Activated CD4-positive, CD25-positive, alpha-beta regulatory T cell (primary cell): ENCODE data around the gene LRBA.
"Not testable (repeated sequence)": the region's sequence is repeated elsewhere in the genome, so short reads cannot be mapped to it uniquely, and the experiment has no call there.

Source experiments
- DNase-seq, 4 experiments: peaks; one replicate each; lab custom pipeline; 2025; lab: John Stamatoyannopoulos, UW

Gene LRBA

DNA sequence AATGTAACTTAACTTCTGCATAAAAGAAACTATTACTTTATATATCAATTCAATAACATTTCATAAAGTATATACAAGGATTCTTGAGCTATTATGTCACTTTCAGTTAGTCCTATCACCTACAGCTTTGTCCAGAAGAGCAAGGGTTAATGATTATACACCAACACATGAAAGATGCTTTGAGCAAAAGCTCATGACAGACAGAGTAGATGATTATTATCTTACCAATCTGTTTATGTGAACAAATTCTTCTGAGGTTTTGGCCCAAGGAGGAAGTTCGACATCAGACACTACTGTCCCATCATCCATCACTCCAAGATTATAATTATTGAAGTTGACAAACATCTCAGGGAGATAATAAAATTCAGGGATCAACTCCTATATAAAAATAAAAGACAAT lies 599.9 kb downstream of the LRBA start:
- no peak for DNase-seq

DNA sequence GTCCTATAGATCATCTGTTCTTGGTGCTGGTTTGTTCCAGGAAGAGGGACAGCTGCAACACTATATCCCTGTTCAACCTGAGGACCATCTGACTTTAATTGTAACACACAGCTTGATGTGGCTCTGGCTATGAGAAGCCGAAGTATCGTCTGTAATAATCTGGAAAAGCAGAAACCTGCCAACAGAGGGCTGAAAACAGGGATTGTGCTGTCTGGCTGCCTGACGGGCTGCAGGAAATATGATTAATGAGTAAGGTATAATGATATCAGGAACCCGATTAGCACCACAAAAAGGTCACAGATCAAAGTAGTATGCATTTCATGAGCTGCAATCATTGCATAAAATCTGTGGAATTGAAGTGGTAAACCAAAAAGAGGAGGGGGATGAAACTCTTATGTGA lies 603.6 kb downstream of the LRBA start:
- no peak for DNase-seq

DNA sequence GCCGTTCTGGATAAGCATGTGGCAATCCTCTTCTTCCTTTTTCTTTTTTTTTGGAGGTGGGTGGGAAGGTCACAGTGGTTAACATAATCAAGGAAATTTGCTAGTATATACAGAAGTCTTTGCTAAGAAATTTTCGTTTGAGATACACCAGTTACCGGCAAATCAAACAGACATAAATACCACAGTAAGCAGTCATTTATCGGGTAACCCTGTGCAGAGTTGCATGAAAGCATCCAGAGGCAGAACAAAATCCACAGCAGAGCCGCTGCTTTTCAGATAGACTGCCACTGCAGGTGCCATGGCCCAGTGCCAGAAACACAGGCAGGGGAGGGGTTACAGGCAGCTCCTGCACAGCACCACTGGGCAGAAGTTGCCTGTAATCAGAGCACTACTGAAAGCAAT lies 612.2 kb downstream of the LRBA start:
- DNase-seq, result no peak

DNA sequence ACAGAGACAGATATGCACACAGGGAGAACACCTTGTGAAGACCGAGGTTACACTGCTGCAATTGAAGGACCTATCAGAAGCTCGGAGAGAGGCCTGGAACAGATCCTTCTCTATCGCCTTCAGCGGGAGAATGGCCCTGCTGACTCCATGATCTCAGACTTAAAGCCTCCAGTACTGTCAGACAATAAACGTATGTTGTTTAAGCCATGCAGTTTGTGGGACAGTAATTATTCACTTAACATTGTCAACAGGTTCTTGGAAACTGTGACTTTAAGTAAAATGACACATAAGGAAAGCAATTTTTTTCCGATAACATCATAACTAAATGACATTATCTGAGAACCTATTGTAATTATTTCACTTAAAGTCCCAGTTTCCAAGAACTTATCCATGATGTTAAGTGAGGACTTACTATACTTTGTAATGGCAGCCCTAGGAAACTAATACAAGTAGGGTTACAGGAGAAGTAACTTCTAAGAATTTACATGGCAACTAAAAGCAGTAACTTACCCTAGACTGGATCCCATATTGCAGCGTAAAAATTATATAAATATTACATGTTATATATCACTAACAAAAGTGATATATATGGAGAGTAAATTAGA lies 613.9 kb downstream of the LRBA start:
- no peak for DNase-seq

DNA sequence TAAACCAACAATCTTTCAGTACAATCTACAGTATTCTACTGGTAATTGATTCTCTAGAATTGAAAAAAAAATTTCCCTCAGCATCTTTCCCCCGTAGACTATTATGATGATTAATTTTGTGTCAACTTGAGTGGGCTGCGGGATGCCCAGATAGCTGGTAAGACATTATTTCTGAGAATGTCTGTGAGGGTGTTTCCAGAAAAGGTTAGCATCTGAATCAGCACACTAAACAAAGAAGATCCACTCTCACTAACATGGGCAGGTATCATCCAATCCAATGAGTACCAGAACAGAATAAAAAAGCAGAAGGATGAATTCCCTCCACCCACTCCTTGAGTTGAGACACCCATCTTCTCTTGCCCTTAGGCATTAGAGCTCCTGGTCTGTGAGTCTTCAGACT lies 619.2 kb downstream of the LRBA start:
- no peak for DNase-seq

DNA sequence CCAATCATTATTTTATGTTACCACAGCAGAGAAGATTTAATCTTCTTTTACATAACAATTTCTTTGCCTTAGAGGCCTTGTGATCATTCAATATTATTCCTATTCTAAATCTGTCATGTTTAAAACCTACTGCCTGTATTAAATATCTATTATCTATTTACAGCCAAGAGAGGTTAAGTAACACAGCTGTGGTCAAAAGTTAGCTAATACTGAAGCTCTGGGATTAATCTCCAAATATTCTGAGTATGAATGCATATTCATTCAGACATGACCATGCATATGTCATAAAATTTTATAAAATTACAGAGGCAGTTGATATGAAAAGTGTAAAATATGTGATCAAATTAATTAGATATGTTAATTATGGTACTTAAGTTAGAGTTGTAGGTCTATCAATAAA lies 621.0 kb downstream of the LRBA start:
- no peak for DNase-seq

DNA sequence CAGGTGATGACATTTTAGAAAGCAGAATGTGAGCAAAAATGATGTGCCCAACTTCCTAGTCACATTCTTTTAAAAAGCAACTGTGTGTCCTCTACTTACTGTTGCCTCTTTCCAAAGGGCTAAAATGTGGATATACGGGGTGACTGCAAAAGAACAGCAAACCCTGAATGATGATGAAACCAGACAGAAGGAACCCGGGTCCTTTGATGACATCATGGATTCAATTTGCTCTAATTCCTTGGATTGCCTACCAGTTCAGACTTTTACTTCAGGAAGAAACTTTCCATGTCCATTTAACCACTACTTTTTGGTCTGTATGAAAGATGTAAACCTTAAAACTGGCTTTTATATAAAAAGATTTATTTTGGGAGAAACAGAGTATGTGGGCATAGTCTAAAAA lies 624.0 kb downstream of the LRBA start:
- DNase-seq, result no peak

DNA sequence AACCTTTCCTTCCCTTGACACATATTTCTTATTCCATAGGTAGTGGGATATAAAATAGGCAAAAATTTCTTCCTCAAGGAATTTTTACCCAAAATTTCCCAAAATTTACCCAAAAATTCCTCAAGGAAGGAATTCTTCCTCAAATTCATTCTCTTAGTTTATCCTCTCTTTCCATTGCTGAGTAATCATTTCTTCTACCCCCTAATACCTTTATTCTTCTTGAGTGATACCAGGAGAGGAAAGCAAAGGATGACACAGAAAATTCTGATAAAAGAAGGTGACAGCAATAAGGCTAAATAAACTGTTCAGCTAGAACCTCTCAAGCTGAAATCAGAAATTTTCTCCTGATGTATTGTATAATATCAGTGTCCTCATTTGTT lies 624.6 kb downstream of the LRBA start:
- no peak for DNase-seq

DNA sequence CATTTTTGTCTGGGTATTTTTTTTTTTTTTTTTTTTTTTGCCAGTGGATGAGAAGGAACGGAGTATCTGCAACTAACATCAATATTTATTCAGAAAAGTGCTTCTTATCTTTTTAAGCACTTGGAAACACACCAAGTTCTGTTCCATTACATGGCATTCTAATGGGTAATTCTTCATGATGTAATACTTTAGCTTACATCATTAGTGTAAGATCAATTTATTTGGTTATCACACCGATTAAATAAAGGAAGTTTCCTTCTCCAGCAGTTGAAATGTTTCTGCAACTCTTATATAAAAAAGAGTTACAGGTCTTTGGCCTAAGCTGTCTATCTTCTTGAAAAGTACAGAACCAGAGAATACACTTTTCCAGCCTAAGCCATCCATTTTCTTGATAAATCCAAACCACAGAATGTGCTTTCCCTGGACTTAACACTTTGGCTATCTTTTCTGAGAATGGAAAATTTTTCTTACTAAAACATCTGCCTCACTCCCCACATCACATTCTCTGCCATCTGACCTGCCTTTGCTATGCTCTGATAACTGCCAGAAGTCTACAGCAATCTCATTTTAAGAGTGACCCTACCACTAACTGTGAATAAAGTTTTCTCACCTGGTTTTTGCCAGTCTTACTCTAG lies 625.1 kb downstream of the LRBA start:
- no peak for DNase-seq

DNA sequence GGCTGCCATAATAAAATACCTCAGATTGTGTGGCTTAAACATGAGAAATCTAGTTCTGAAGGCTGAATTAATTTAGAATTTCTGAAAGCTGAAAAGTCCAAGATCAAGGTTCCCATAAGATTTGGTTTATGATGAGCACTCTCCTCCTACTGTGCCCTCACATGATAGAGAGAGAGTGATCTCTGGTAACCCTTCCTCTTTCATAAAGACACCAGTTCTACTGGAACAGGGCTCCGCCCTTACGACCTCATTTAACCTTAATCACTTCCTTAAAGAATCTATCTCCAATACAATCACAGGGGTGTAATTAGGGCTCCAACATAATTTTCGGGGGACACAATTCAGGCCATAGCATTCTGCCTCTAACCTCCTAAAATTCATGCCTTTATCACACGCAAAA lies 627.1 kb downstream of the LRBA start:
- DNase-seq, result no peak

DNA sequence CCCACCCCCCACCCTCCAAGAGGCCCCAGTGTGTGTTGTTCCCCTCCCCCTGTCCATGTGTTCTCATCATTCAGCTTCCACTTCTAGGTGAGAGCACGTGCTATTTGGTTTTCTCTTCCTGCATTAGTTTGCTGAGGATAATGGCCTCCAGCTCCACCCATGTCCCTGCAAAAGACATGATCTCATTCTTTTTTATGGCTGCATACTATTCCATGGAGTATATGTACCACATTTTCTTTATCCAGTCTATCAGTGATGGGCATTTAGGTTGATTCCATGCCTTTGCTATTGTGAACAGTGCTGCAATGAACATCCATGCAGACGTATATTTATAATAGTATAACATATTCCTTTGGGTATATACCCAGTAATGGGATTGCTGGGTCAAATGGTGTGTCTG lies 628.7 kb downstream of the LRBA start:
- DNase-seq, result not testable (repeated sequence)

DNA sequence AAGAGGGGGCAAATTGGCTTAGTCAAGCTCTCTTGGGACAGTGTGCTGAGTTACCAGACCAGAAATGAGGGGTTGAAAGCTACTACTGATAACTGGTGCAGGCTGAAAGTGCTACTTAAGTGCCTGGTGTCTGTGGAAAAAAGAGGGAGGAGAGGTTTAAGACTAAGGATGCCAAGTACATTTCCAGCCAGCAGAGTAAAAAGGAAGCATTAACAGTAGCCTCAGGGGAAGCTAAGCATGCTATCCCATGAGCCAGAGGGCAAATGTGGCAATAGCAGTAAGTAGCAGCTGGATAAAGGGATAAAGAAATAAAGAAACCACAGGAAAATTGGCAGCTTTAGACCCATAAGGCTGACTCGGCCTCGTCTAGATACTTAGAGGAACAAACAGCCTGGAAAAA lies 629.5 kb downstream of the LRBA start:
- DNase-seq, result no peak

DNA sequence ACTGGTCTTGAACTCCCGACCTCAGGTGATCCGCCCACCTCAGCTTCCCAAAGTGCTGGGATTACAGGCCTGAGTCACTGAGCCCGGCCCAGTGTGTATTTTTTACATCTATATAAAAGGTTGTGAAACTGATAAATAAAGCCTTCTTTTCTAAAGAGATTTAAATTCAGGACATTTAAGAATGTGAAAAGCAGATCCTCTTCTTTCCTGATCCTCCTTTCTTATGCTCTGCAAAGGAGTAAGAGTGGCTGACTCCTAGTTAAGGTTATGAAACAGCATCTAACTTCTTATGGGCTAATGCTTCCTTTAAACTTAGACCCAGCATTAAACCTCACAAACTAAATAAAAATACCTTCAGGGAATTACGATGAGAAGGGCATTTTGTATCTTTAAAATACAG lies 630.8 kb downstream of the LRBA start:
- no peak for DNase-seq

DNA sequence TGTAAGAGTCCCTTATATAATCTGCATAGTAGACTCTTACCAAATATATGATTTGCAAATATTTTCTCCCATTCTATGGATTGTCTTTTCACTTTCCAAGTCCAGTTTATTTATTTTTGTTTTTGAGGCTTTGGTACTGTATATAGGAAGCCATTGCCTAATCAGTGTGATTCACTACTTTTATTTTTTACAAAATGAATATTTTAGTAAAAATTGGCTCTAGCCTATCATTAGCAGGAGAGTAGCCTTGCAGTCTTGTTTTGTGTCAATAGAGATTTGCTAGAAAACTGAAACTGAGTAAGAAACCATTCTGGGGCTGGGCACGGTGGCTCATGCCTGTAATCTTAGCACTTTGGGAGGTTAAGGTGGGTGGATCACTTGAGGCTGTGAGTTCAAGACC lies 633.1 kb downstream of the LRBA start:
- DNase-seq, result no peak

DNA sequence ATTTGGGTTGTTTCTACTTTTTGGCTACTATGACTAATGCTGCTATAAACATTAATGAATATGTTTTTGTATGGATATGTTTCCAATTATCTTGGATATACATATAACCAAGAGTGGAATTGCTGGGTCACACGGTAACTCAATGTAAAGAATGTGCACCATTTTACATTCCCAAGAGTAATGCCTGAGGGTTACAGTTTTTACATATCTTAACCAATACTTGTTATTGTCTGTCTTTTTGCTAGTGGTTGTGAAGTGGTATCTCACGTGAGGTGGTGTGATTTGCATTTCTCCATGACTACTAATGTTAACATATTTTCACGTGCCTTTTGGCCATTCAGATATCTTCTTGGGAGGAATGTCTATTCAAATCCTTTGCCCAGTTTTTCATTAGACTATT lies 633.5 kb downstream of the LRBA start:
- no peak for DNase-seq

DNA sequence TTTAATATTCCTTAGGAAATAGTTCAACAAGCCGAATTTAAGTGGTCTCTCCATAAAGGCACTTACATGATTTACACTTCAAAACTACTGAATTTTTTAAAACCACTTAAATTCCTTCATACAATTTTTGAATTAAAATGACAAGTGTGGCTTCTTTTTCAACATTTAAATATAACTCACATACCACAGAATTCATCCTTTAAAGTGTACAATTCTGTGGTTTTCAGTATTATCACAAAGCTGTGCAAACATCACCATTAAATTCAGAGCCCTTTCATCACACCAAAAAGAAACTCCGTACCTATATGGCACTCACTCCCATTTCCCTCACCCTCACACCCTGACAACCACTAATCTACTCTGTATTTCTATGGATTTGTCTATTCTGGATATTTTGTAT lies 634.0 kb downstream of the LRBA start:
- no peak for DNase-seq

DNA sequence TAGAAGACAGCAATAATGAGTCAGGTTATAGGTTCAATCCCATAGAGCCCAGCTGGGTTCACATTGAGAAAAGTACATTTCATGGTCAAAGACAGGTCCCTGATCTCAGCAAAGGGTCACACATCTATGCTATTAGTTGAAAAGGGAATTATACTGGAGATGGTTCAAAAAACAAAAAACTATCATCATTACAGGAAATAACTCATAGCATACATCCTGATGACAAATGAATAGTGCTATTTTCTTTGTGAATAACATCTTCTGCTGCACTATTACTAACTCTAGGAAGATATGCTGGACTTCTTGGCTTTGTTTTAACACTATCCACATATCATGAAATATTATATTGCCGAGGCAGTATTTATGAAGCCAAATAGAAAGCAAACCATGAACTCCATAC lies 635.6 kb downstream of the LRBA start:
- DNase-seq, result no peak

DNA sequence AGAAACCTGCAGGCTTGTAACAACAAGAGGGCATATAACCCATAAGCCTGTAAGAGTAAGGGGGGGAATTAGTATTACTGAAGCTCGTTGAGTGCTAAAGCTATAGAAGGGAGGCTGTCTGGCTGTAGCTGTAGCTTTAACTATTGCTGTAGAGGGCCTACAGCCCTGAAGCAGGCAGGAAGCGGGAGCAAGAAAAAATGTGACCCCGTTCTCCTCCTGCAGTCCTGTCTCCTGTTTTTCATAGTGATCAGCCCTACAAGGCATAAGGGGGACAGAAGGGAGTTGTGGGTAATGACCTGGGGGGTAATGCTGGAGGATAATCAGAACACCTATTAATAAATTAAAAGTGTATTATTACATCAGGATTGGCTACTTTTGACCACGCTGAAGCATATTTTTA lies 640.1 kb downstream of the LRBA start:
- DNase-seq, result no peak

DNA sequence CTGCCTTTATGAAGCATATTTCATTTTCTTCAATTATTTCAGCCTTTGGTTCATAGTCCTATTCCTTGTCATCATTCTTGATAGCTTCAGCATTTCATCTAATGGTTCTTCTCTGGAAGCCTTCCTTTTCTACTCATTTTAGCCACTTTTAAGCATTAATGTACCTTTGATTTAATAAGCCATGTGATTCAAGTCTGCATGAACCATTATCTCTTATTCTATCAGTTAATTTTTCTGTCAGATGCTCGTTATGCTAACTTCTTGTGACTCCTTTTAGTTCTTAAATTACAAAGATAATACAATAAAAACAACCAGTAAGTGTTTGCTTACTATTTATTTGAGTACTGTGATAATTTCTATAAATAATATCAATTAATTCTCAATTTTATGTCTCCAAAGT lies 643.2 kb downstream of the LRBA start:
- no peak for DNase-seq

DNA sequence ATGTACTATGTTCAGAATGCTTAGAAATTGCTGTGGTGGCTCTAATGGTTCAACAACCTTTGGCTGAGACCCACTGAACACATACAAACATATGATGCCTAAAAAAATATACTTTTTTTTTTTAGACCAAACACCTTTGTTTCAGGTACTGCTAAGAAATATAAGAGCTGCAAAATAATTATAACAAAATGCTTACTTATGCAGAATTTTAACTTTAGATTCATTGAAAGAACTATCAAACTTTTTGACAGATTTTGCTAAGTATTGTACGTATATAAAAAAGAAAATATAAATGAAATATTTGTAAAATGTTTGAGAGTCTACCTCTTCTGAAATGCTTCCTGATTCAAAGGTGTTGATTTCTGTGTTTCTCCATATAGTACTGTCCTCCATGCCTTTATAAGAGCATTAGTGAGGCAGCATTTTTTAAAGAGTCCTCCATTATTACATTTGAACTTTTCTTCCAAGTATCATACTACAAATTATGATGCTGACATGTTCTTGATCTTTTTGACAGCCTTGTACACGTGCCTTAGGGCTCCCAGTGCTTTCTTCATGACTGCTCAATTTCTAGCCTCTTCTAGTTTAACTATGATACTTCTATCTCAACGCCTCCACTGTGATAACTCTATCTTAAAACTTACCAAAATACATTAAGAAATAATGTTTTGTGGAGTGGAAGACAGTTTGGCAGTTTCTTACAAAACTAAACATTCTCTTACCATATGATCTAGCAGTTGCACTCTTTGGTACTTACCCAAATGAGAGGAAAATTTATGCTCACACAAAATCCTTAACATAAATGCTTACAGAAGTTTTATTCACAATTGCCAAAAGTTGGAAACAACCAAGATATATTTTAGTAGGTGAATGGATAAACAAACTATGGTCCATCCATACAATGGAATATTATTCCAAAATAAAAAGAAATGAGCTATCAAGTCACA lies 645.4 kb downstream of the LRBA start:
- DNase-seq, result no peak

DNA sequence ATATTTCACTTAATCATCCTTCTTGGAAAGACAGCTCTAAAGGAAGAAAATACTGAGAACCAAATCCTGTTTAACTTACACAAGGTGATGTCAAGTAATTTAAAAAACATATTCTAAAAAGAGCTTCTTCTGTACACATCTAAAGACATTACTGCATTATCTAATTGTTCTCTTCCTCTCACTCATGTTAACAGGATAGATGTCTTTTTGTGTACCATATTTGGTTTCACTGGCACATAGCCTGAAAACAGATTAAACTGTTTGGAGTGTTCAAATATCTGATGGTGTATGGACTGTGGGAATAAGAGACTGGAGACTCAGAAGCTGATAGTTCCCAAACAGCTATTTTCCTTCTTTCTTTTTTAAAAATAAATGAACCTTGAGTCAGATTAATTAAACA lies 646.4 kb downstream of the LRBA start:
- DNase-seq, result no peak

DNA sequence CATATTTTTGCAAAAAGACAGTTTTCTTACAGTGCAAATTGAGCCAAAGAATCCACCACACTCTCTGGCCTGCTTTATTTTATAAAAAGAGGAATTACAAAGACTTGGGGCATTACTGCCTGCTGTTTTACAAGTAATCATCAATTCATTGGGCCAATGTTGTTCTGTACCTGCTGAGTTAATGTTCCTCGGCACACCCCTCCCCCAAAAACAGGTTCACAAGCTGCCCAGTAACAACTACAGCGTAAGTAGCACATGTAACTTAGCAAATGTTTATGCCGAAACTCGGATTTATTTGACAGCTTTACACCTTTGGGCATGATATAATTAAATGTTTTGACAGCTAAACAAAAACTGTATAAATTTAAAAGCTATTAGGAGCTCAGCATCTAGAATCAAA lies 647.8 kb downstream of the LRBA start:
- no peak for DNase-seq

DNA sequence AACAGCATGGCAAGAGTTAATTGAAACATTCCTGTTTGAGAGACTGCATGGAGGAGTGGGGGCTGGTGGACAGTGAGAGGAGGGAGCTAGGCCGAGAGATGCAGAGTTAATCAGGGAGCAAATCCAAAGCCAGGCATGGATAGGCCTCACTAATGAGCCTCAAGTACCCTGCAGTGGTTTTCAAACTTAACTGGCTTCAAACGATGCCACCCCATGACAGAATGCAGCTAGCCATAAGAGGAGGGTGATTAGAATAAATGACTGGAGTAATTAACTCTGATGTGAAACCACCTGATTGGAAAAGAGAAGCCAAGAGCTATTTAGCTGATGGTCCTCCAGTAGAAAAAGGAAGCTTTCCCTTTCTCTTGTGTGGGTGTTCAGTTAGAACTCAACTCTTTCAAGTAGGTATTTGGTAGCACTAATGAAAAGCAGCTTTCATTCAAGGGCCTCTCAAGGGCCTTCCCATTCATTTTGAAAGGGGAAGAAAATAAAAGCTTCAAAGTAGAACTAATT lies 648.5 kb downstream of the LRBA start:
- no peak for DNase-seq
